D721Med (cell line): Measurements from ENCODE around the gene SYT2.
"Not testable (repeated sequence)": the region's sequence is repeated elsewhere in the genome, so short reads cannot be mapped to it uniquely, and the experiment has no call there.

ENCODE experiments used
- DNase-seq: peaks from one replicate; pipeline ENCODE4 v3.0.0; 2011; ENCODE audit warnings: low spot score; ENCODE audit not compliant: insufficient read length
- FAIRE-seq: peaks from 2 replicates; lab custom pipeline; 2011; peaks lifted over from hg19 to GRCh38; lab: Jason Lieb, UNC
- TF ChIP-seq, protein P1 (sequence below): IDR thresholded peaks from 2 replicates; pipeline ENCODE4 v1.5.1; 2012; ENCODE audit warnings: mild to moderate bottlenecking, control low read depth; ENCODE audit not compliant: insufficient read depth; ENCODE audit errors: missing control alignments

Gene SYT2

DNA sequence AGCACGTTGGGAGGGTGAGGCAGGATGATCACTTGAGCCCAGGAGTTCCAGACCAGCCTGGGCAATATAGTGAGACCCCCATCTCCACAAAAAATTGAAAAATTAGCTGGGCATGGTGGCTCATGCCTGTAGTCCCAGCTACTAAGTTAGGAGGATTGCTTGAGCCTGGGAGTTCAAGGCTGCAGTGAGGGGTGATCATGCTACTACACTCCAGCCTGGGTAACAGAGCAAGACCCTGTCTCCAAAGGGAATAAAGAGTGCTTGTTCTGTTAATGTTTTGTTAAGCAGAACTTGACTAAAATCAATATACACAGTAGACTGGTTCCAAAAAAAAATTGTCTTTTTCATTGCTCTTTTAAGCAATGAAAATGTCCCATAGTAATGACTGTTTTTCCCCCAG, 146.4 kb downstream of the SYT2 start:
- DNase-seq (no peak), FAIRE-seq (no peak)
- TF ChIP-seq, protein P1, sequence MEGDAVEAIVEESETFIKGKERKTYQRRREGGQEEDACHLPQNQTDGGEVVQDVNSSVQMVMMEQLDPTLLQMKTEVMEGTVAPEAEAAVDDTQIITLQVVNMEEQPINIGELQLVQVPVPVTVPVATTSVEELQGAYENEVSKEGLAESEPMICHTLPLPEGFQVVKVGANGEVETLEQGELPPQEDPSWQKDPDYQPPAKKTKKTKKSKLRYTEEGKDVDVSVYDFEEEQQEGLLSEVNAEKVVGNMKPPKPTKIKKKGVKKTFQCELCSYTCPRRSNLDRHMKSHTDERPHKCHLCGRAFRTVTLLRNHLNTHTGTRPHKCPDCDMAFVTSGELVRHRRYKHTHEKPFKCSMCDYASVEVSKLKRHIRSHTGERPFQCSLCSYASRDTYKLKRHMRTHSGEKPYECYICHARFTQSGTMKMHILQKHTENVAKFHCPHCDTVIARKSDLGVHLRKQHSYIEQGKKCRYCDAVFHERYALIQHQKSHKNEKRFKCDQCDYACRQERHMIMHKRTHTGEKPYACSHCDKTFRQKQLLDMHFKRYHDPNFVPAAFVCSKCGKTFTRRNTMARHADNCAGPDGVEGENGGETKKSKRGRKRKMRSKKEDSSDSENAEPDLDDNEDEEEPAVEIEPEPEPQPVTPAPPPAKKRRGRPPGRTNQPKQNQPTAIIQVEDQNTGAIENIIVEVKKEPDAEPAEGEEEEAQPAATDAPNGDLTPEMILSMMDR, result no peak

DNA sequence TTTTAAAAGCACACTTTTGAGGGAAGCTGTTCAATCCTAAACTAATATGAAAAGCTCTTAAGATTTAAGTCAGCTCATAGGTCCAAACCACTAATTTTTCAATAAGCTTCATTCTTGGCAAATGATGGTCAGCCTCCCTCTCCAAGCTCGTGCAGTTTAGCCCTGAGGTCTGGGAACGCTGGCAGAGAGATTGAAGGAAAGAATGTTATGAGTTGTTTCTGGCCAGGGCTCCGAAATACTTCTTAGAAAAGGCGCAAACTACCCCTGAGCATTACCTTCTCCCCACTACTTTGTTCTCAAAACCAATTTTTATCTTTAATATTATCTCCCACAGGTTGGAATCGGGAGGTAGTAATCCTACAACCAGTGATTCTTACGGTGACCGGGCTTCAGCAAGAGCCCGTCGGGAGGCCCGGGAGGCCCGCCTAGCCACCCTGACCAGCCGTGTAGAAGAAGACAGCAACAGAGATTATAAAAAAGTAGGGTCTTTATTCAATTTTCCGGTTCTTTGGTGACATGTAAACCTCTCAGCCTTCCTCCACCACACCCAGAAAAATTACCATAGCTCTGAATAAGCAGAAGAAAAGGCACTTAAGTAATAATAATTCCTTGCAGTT, 147.7 kb downstream of the SYT2 start:
- FAIRE-seq (no peak), DNase-seq (no peak)
- TF ChIP-seq, protein P1, result no peak

DNA sequence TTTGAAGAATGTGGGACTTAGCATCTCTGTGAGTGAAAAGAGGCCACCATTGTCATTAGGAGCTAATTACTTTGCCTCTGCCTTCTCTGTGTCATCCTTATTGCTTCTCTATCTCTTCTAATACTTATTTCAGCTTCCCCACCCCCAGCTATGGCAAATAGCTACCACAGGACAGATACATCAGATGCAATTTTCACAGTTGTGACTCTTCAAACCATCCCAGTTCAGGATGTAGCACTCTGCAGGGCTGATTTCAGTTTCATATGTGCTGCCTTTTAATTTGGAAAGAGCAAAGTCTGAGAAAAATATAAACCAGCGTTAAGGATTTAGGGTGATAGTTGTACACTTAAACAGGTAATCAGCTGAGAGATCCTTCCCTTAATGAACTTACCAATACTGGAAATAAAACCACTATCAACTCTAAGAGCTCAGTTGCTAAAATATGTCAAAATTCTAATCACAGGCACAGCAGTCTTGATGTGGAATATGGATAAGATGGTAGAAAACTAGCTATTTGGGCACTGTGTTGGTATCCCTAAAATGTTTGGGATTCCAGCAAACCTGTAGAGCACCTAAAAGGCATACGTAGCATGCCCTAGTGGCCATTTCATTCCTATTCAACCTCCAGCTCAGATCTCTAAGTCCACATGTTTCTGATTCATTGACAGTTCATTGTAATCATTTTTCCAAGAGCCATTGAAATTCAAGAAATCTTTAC, 148.4 kb downstream of the SYT2 start:
- DNase-seq (no peak), FAIRE-seq (no peak)
- TF ChIP-seq, protein P1, result no peak

DNA sequence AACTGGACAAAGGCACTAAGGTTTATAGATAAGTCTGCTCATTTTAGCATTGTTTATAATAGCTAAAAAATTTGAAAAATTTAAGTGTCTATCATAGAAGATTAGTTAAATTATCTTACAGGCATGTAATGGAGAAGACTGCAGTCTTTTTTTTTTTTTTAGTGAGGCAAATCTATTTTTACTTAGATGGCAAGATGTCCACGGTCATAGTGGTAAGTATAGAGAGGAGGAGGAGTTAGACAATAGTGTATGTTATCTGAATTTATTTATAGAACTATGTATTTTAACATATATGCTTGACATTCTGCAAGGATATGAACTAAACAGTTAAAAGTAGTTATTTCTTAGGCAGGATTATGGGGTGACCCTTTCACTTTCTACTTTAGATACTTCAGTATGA, 149.0 kb downstream of the SYT2 start:
- TF ChIP-seq, protein P1, result no peak
- FAIRE-seq (no peak), DNase-seq (no peak)

DNA sequence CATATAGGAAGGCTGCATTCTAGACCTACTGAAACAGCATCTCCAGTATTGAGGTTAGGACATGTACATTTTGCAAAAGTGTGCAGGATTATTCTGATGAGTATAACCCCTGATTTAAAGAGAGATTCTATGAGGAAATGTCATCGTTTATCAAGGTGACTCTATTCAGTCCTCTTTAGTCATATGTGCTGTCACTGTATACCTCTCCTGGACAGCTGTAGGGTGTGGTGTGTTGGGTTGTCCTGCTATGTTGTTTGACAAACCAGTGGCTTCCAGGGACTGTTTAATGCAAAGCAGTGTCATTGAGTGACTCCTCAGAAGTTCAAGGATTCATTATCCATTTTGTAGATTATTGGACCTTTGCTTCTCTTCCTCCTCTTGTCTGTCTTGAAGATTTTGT, 152.6 kb downstream of the SYT2 start:
- DNase-seq, result not testable (repeated sequence)

DNA sequence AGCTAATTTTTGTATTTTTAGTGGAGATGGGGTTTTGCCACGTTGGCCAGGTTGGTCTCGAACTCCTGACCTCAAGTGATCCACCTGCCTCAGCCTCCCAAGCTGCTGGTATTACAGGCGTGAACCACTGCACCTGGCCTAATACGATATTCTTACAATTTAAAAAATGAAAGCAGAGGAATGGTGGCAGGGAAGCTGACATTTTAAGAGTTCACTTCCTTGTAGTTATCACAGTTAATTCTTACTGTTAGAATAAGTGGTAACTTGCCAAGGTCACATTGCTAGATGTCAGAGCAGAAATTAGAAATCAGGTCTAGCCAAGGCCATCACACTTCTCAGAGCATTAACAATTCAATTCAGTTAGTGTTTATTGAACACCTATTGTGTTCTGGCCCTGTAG, 154.2 kb downstream of the SYT2 start:
- not testable (repeated sequence) for FAIRE-seq, DNase-seq

More for the DNA sequence above, 152.6 kb downstream of the SYT2 start:
- not testable (repeated sequence) for FAIRE-seq

DNA sequence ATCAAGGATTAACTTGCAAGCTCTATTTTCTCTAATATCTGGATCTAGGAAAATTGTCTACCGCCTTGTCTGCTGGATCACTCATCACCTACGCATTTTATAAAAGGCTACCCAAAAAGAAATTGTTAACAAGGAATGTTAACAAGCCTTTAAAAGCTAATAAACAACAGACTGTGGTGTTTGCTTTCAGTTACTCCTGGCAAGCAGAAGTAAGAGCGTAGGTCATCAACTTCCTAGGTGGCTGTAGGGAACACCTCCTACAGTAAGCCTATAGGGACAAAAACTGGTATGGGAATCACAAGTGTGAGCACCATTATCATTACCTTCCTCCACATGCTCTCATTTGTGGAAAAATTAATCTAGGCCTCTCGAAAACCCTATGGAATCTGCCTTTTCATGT, 155.6 kb downstream of the SYT2 start:
- DNase-seq, FAIRE-seq: not testable (repeated sequence)

DNA sequence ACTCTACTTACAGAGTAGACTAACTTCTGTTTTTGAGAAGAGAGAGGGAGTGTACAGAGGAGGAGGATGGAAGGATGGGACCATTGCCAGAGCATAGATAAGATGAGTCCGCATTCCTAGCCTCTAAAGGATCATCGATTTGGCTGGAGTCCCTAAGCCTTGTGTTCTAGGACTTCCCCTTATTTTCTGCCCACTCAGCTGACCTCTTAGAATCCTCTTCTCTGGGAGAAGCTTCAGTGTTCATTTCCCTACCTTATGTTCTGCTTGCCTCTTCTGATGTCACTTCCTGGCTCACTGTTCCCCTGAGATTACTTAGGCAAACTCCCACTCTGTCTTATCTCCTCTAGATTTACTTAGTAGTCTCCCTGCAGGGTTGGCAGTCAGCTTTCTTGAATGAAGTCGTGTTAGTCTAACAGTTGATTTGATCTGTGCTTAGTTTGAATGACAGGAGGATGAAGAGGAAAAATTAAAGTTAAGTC, 156.7 kb downstream of the SYT2 start:
- FAIRE-seq (no peak), DNase-seq (no peak)
- TF ChIP-seq, protein P1, result no peak

DNA sequence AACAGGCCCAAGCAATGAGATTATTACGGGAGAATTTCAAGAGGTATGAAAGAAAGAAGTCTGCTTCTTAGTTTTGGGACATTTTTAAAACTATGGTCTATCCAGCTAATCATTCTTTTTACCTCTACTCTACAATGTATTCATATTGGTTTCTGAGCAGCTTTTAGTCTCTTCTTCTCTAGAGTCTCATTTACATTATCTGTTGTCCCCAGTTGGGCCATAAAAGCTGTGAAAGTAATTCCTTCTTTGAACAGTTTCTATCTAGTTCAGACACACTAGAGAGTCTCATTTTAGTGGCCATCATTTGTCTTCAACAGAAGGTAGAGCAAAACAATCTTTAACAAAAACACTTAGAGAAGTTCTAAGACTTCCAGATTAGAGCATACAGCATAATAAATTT, 157.2 kb downstream of the SYT2 start:
- not testable (repeated sequence) for FAIRE-seq, DNase-seq

DNA sequence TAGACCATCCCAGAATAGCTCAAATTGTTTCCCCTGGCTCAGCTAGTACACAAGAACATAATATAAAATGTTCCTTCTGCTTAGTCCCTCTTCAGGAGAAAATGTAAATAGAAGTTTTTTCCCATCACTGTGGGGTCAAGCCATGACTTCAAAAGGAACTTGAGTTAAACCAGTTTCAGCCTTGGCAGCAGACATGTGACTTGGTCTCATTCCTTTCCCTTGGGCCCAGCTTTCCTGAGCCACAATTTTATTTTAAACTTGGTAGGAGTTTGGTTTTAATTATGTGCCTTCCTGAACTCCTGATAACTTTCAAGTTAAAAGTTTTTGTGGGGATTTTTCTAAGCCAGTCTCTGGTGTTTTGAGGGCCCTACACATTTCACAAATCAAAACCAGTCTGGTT, 157.6 kb downstream of the SYT2 start:
- not testable (repeated sequence) for DNase-seq, FAIRE-seq
